Activated T-cell treated with anti-CD3 and anti-CD28 coated beads, Interleukin-2, amount 50 U/mL, for 48 hours (primary cell): Measurements from ENCODE around the gene HLA-E.
"Not testable (repeated sequence)": the region's sequence is repeated elsewhere in the genome, so short reads cannot be mapped to it uniquely, and the experiment has no call there.

Experiments used
- DNase-seq, 2 experiments: peaks; one replicate each; pipeline ENCODE4 v3.0.0-alpha.2; 2020

Gene HLA-E

GRCh38 chr6:30508890-30509736 is 19.8 kb downstream of the HLA-E start:
- DNase-seq = peak in 1 of 2 experiments; percentile 54

DNA sequence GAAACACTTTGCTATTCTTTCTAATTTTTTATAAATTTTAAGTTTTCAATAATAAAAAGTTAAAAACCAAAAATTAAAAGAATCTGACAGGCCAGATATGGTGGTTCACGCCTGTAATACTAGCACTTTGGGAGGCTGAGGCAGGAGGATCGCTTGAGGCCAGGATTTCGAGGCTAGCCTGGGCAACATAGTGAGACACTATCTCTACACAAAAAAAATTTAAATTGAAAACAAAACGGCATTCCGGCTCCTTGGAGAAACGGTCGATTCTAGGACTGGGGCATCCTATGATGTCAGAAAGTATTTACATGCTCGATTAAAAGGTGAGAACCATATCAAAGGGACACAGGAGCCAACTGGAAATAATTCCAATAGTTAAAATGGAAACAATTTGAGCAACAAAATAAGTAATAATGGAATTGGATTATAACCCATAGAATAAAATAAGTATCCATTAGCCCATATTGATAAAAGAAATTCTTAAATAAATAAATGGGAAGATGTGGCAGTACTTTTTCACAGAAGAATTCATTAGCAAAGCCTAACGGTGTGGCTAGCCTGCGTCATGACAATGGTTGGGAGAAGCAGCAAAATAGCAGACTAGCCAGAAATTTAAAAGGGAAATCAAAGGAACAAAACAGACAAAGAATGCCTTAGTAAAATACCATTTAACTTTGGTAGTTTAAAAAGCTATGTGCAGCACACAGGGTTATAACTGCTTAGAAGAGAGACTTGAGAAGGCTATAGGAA is 21.3 kb downstream of the HLA-E start:
- DNase-seq = peak in 1 of 2 experiments; percentile 13

GRCh38 chr6:30511169-30511546 is 21.8 kb downstream of the HLA-E start:
- peak in 1 of 2 experiments; percentile 17 for DNase-seq

DNA sequence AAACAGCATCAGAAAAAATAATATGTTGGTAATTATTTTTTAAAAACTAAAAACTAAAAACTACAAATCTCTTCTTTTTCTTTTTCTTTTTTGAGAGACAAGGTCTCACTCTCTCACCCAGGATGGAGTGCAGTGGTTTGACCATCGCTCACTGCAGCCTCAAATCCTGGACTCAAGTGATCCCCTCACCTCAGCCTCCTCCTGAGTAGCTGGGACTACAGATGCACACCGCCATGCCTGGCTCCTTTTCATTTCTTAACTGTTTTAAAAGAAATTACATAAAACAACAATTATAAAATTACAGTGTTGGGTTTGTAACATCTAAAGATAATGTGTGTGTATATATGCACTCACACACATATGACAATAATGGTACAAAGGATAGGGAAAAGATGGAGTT is 24.1 kb downstream of the HLA-E start:
- peak in 1 of 2 experiments; percentile 4 for DNase-seq

GRCh38 chr6:30515106-30515505 is 25.8 kb downstream of the HLA-E start:
- DNase-seq = peak in 1 of 2 experiments; percentile 25

DNA sequence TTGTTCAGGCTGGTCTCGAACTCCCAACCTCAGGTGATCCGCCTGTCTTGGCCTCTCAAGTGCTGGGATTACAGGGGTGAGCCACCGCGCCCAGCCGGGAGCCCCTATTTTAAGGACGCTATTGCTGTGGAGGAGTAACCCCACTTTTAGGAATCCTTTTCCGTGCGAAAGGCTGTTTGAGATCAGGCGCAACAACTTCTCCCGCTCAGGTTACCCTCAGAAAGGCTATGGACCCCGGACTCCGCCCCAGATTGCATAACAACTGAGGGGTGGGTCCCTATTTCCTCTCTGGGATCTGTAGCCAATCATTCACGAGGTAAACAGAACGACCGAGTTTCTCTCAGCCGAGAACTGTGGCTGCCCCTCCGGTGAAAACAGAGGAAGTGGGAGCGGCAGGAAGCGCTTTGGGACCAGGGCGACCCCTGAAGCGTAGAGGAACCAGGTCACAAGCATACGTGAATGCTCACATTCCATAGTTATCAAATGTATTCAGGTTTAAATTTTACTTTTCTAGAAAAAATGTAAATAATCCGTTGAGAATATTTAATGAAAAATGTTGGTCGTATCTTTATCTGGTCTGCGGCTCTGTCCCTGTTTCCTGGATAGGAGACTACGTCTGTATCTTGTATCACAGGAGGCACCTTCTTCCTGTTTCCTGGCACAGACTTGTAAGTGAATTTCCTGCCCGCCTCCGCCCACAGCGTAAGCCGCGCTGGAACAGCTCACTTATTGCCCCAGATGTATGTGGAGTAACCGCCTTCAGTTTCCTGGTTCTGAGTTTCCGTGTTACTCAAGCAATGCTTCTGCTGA is 26.8 kb downstream of the HLA-E start:
- DNase-seq = peak; percentile 91 to 92

DNA sequence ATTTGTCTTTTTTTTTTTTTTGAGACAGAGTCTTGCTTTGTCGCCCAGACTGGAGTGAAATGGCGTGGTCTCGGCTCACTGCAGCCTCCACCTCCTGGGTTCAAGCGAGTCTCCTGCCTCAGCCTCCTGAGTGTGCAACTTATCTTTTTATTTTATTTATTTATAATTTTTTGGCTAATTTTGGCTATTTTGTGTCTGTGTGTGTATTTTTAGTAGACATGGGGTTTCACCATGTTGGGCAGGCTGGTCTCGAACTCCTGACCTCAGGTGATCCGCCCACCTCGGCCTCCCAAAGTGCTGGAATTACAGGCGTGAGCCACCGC is 27.4 kb downstream of the HLA-E start:
- not testable (repeated sequence) for DNase-seq

GRCh38 chr6:30517767-30518504 is 28.6 kb downstream of the HLA-E start:
- DNase-seq = peak in 1 of 2 experiments; percentile 24

DNA sequence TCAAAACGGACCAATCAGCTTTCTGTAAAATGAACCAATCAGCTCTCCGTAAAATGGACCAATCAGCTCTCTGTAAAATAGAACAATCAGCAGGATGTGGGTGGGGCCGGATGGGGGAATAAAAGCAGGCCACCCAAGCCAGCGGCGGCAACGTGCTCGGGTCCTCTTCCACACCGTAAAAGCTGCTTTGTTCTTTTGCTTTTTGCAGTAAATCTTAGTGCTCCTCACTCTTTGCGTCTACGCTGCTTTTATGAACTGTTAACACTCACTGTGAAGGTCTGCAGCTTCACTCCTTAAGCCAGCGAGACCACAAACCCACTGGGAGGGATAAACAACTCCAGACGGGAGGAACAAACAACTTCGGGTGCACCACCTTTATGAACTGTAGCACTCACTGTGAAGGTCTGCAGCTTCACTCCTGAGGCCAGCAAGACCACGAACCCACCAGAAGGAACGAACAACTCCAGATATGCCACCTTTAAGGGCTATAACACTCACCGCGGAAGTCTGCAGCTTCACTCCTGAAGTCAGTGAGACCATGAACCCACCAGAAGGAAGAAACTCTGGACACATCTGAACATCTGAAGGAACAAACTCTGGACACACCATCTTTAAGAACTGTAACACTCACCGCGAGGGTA is 29.3 kb downstream of the HLA-E start:
- peak in 1 of 2 experiments; percentile 70 for DNase-seq

- DNase-seq = no peak
Observed at GRCh38 chr6:30520522-30520921, 31.2 kb downstream of the HLA-E start.

DNA sequence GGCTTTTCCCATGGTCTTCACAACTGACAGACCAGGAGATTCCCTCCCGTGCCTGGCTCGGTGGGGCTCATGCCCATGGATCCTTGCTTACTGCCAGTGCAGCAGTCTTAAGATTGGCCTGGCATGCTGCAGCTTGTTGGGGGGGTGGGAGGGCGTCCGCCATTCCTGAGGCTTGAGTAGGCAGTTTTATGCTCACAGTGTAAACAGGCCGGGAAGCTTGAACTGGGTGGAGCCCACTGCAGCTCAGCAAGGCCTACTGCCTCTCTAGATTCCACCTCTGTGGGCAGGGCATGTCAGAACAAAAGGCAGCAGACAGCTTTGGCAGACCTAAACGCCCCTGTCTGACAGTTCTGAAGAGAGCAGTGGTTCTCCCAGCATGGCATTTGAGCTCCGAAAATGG is 31.8 kb downstream of the HLA-E start:
- peak in 1 of 2 experiments; percentile 25 for DNase-seq

GRCh38 chr6:30521952-30522351 is 32.6 kb downstream of the HLA-E start:
- DNase-seq = peak in 1 of 2 experiments; percentile 14

DNA sequence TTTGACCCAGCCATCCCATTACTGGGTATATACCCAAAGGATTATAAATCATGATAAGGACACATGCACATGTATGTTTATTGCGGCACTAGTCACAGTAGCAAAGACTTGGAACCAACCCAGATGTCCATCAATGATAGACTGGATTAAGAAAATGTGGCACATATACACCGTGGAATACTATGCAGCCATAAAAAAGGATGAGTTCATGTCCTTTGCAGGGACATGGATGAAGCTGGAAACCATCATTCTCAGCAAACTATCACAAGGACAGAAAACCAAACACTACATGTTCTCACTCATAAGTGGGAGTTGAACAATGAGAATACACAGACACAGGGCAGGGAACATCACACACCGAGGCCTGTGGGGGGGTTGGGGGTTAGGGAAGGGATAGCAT is 37.1 kb downstream of the HLA-E start:
- DNase-seq = peak in 1 of 2 experiments; percentile 11

- DNase-seq = peak; percentile 69 to 74
Observed at GRCh38 chr6:30529349-30529875, 40.1 kb downstream of the HLA-E start.

- DNase-seq = no peak
Observed at GRCh38 chr6:30530014-30530413, 40.7 kb downstream of the HLA-E start.

DNA sequence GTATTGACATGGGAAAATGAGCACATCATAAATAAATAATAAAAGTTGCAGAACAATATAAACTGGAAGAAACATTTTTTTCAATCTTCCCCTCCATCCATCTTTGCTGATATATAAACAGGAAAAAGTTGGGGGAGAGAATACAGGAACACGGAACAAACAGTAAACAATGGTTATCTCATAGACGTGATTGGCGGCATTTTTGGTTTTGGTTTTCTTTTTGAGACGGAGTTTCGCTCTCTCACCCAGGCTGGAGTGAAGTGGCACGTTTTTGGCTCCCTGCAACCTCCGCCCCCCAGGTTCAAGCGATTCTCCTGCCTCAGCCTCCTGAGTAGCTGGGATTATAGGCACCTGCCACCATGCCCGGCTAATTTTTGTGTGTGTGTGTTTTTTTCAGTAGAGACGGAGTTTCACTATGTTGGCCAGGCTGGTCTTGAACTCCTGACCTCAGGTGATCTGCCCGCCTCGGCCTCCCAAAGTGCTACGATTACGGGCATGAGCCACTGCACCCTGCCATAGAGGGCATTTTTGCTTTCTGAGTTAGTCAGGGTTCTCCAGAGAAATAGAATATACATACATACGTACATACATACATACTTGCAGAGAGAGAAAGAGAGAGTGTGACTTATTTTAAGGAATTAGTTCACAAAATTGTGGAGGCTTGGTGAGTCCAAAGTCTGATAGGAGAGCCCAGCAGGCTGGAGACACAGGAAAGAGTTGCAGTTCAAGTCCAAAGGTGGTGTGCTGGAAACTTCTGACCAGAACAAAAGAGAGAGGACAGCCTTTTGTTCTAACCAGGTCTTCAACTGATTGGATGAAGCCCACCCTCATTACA is 44.4 kb downstream of the HLA-E start:
- peak in 1 of 2 experiments; percentile 21 for DNase-seq

- DNase-seq = no peak
Observed at GRCh38 chr6:30537931-30538330, 48.6 kb downstream of the HLA-E start.

DNA sequence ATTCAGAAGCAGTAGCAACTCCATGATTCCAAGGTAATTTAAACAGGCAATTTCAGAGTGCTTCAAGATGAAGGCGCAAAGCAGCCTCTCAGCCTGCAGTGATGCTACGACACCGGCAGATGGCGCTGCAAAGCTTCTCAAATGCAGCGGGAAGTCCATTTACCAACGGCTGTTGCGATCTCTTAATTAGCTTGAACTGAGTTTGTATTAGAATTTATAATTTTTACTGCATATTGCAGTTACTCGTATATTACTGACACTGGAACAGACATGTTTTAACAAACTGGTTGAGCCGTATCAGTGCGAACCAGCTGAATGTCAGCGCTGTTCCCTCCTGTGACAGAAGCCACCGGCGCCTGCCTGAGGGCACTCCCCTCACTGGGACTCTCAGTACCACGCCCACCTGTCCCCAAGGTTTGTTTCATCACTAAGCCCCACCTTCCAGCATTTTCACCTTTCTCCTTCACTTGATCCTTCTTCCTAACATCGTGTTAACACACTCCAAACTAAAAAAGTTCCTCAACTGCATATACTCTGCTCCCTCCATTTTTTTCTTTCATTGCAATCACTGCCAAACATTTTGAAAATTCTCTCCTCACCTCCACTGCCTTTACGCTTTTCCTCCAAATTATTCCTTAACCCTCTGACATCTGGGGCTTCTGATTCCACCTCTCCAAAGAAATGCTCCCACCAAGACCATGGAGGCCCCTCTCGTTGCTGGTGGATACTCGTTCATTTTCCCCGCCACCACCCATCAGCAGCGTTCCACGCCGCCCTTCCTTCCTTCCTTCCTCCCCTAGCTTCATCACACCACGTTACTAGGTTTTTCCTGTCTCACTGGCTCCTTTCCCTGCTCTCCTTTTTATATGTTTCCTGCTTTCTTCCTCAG is 52.5 kb downstream of the HLA-E start:
- DNase-seq = peak; percentile 80 to 84

GRCh38 chr6:30542404-30542725 is 53.1 kb downstream of the HLA-E start:
- DNase-seq = peak in 1 of 2 experiments; percentile 30

GRCh38 chr6:30542915-30543314 is 53.6 kb downstream of the HLA-E start:
- DNase-seq = no peak
